Caco-2 (cell line): Measurements from ENCODE around the gene SLC25A39. TPM values are rescaled to one million over a fixed set of nuclear protein-coding genes. Genes with fewer than 3 reads are reported as not detected.

Experiments
- BruUV-seq: library from RNA; stranded (reverse); fragments of 400-500 nt; replicated peaks from 2 replicates; lab custom pipeline; 2021; lab: Mats Ljungman, UMichigan
- CTCF ChIA-PET: fragments of 300-600 bp; sonication (Branson Sonifier 250); formaldehyde crosslinking; loops from one replicate; lab custom pipeline; 2022; ENCODE audit warnings: antibody characterized with exemption; lab: Charles Lee
- POLR2A ChIA-PET: fragments of 300-600 bp; sonication (Branson Sonifier 250); formaldehyde crosslinking; loops from one replicate; lab custom pipeline; 2022; ENCODE audit warnings: antibody characterized with exemption; lab: Charles Lee
- DNase-seq, 2 experiments: peaks; one replicate each; pipeline versions ENCODE4 v3.0.0 to v3.0.0-alpha.2; 2020 to 2022
- H3K27me3 ChIP-seq: replicated peaks from 2 replicates; pipeline ENCODE4 v1.6.0; 2011; ENCODE audit warnings: low read length; ENCODE audit not compliant: control insufficient read depth, insufficient read depth
- H3K36me3 ChIP-seq: 2 replicates; pipeline ENCODE4 v1.5.1; 2011; ENCODE audit warnings: low read length; ENCODE audit not compliant: control insufficient read depth, insufficient read depth
- H3K4me1 ChIP-seq: fragments of 250-450 bp; sonication (Bioruptor Pico); 2 replicates; pipeline ENCODE4 v1.5.1; 2020; ENCODE audit warnings: mild to moderate bottlenecking
- H3K4me3 ChIP-seq: 2 replicates; pipeline ENCODE4 v1.5.1; 2011; ENCODE audit warnings: low read depth, mild to moderate bottlenecking, control low read depth, low read length
- H3K9me3 ChIP-seq: fragments of 250-450 bp; sonication (Bioruptor Pico); 2 replicates; pipeline ENCODE4 v1.5.1; 2020; ENCODE audit warnings: mild to moderate bottlenecking, moderate library complexity
- H3K27ac Mint-ChIP-seq: one replicate; pipeline ENCODE4 v1.8.0; 2022; ENCODE audit warnings: mixed read lengths; ENCODE audit not compliant: unreplicated experiment
- H3K27me3 Mint-ChIP-seq: one replicate; pipeline ENCODE4 v1.8.0; 2022; ENCODE audit warnings: mixed read lengths; ENCODE audit not compliant: insufficient read depth, unreplicated experiment
- H3K36me3 Mint-ChIP-seq: one replicate; pipeline ENCODE4 v1.8.0; 2022; ENCODE audit warnings: mild to moderate bottlenecking, mixed read lengths; ENCODE audit not compliant: insufficient read depth, unreplicated experiment
- H3K4me1 Mint-ChIP-seq: one replicate; pipeline ENCODE4 v1.8.0; 2022; ENCODE audit warnings: low read depth, mixed read lengths; ENCODE audit not compliant: unreplicated experiment
- H3K4me3 Mint-ChIP-seq: one replicate; pipeline ENCODE4 v1.8.0; 2022; ENCODE audit warnings: mild to moderate bottlenecking, moderate library complexity, mixed read lengths; ENCODE audit not compliant: unreplicated experiment
- H3K9me3 Mint-ChIP-seq: one replicate; pipeline ENCODE4 v1.8.0; 2022; ENCODE audit warnings: mixed read lengths; ENCODE audit not compliant: unreplicated experiment
- intact Hi-C: fragments of 100-400 bp; cut with micrococcal nuclease; formaldehyde crosslinking; loops from one replicate; pipeline ENCODE4 v1.10.0; 2022; ENCODE audit not compliant: unreplicated experiment
- total RNA-seq: library from RNA; stranded (reverse); gene quantifications from 2 replicates; pipeline ENCODE4 v1.2.3, GENCODE V29; 2022
- TF ChIP-seq, protein P1 (sequence below), 2 experiments: fragments of 200-600 bp in 1 of 2; IDR thresholded peaks; 1 replicate in 1 of 2; 2 replicates in 1 of 2; pipeline versions ENCODE4 v1.5.1 to v1.8.0; 2011 to 2022; ENCODE audit warnings: antibody characterized with exemption in 1 of 2, control low read depth in 1 of 2, inconsistent platforms in 1 of 2, low read depth in 1 of 2, low read length in 1 of 2, mild to moderate bottlenecking in 1 of 2, moderate library complexity in 1 of 2; ENCODE audit not compliant: insufficient read depth in 1 of 2, severe bottlenecking in 1 of 2, unreplicated experiment in 1 of 2

The SLC25A39 gene
- total RNA-seq, 1 experiment from 2014 or later = 155 TPM

DNA sequence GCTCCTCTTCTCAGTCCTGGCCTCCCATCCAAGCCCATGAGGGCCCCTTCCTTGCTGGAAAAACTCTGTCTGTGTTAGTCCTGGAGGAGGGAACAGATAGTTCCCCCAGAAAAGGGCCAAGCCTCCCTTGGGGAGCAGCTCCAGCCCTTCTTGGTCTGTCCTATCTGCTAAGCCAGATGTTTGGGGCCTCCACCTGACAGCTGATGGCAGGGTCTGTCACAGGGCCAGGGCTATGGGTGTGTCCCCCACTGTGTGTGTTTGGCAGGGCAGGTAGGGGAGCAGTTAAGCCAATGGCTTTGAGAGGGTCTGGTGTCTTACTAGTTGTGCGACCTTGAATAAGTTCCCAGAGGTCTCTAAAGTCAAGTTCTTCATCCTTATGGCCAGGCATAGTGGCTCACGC lies 43.1 kb downstream of the SLC25A39 start:
- Mint-ChIP-seq H3K4me1 (no peaks in the 10 kb centered on the region), H3K4me3 (no peak overlapping the region), H3K27me3 (no peaks in the 10 kb centered on the region), H3K9me3 (no peaks in the 10 kb centered on the region), H3K36me3 (no peaks in the 10 kb centered on the region), H3K27ac (no peak overlapping the region)
- POLR2A ChIA-PET = no interaction called here
- Histone ChIP-seq H3K36me3 (no peaks in the 10 kb centered on the region), H3K4me3 (no peak overlapping the region), H3K9me3 (no peaks in the 10 kb centered on the region), H3K4me1 (no peaks in the 10 kb centered on the region), H3K27me3 (no peaks in the 10 kb centered on the region)
- TF ChIP-seq, protein P1, sequence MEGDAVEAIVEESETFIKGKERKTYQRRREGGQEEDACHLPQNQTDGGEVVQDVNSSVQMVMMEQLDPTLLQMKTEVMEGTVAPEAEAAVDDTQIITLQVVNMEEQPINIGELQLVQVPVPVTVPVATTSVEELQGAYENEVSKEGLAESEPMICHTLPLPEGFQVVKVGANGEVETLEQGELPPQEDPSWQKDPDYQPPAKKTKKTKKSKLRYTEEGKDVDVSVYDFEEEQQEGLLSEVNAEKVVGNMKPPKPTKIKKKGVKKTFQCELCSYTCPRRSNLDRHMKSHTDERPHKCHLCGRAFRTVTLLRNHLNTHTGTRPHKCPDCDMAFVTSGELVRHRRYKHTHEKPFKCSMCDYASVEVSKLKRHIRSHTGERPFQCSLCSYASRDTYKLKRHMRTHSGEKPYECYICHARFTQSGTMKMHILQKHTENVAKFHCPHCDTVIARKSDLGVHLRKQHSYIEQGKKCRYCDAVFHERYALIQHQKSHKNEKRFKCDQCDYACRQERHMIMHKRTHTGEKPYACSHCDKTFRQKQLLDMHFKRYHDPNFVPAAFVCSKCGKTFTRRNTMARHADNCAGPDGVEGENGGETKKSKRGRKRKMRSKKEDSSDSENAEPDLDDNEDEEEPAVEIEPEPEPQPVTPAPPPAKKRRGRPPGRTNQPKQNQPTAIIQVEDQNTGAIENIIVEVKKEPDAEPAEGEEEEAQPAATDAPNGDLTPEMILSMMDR (IDR thresholded peaks at IDR 0.05; ENCODE audit: insufficient read depth in 1 of 2, low read depth in 1 of 2, low read length in 1 of 2, severe bottlenecking in 1 of 2, unreplicated experiment in 1 of 2) = no peak
- DNase-seq = no peak
- BruUV-seq = no TSS peak
- CTCF ChIA-PET = no interaction called here
- intact Hi-C loops = no loop called here

DNA sequence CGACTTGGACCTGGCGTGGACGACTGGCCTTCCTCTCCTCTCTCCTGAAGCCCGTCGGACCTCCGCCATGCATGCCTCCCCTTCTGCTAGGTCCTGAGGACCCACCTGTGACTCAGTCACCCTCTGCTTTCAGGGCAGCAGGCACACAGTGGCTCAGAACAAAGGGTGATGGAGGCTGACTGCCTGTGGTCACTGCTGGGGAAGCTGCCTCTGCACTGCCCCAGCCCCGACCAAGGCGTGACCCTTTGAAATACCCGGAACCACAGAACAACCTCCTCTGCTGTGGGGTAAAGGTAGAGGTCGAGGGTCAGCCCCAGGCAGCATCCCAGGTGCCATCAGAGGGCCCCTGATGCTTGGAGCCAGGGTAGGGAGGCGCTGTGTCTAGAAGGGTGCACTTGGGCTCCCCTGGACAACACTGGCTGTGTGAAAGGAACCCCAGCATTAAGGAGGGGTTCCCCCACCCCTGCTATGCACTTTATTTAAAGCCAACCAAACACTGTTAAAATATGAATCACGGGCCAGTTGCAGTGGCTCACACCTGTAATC lies 44.2 kb downstream of the SLC25A39 start:
- Mint-ChIP-seq H3K27ac (no peak overlapping the region), H3K4me1 (no peaks in the 10 kb centered on the region), H3K9me3 (no peaks in the 10 kb centered on the region), H3K27me3 (no peaks in the 10 kb centered on the region), H3K4me3 (no peak overlapping the region), H3K36me3 (no peaks in the 10 kb centered on the region)
- H3K27me3 ChIP-seq = no peaks in the 10 kb centered on the region
- H3K36me3 ChIP-seq = no peaks in the 10 kb centered on the region
- no peak overlapping the region for H3K4me3 ChIP-seq
- ChIA-PET POLR2A (no interaction called here), CTCF (no interaction called here)
- no peak for DNase-seq
- no peaks in the 10 kb centered on the region for H3K9me3 ChIP-seq
- TF ChIP-seq, protein P1 (IDR thresholded peaks at IDR 0.05; ENCODE audit: insufficient read depth in 1 of 2, low read depth in 1 of 2, low read length in 1 of 2, severe bottlenecking in 1 of 2, unreplicated experiment in 1 of 2) = no peak
- intact Hi-C loops = no loop called here
- no peaks in the 10 kb centered on the region for H3K4me1 ChIP-seq
- BruUV-seq = no TSS peak

DNA sequence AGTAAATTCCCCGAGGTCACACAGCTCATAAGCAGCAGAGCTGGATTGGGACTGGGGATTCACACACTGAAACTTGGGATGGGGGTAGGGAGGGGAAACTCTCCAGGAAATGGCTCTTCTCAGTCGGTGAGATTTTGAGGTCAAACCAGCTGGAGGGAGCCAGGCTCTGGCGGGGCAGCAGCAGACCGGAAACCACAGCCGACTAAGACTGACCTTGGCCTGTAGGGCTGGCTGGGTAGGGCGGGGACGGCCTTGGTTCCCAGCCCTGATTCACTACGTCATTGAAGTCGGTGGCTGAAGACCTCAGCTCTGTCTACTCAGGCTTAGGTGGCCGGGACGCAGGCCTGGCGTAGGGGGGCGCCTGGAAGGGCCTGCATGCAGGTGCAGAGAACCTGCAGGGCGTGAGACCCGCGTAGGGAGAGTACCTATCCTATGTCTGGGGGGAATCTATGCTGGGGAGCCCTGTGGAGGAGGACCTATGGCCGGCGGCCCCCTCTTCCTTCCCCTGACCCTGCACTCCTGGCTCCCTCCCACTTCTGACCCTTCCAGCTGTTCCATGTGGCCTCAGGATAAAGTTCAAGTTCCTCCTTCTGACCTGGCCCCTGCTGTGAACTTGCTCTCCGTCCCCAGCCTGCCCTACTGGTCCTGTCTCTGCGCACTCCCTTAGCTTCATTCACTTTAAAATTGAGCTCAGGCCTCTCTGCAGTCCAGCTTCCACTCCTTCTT lies 44.8 kb downstream of the SLC25A39 start:
- Mint-ChIP-seq H3K4me1 (no peaks in the 10 kb centered on the region), H3K9me3 (no peaks in the 10 kb centered on the region), H3K27ac (no peak overlapping the region), H3K4me3 (no peak overlapping the region), H3K36me3 (no peaks in the 10 kb centered on the region), H3K27me3 (no peaks in the 10 kb centered on the region)
- no peak overlapping the region for H3K4me3 ChIP-seq
- POLR2A ChIA-PET = no interaction called here
- DNase-seq = no peak
- no peaks in the 10 kb centered on the region for H3K27me3 ChIP-seq
- intact Hi-C loops = no loop called here
- H3K4me1 ChIP-seq = no peaks in the 10 kb centered on the region
- H3K9me3 ChIP-seq = no peaks in the 10 kb centered on the region
- BruUV-seq = no TSS peak
- TF ChIP-seq, protein P1 (IDR thresholded peaks at IDR 0.05; ENCODE audit: insufficient read depth in 1 of 2, low read depth in 1 of 2, low read length in 1 of 2, severe bottlenecking in 1 of 2, unreplicated experiment in 1 of 2) = no peak
- CTCF ChIA-PET = no interaction called here
- no peaks in the 10 kb centered on the region for H3K36me3 ChIP-seq
